HG03097 (cell line): ENCODE results near the gene EDEM3.
A peak's percentile ranks its signal among the peaks of the same experiment; 100 is the strongest.
"Not testable (repeated sequence)": the region's sequence is repeated elsewhere in the genome, so short reads cannot be mapped to it uniquely, and the experiment has no call there.

ENCODE experiments used
- ATAC-seq: cut with Tn5 transposase; IDR thresholded peaks from one replicate; pipeline ENCODE4 v1.9.1; 2021; ENCODE audit not compliant: unreplicated experiment, low FRiP score

Gene EDEM3

GRCh38 chr1:184754476-184755225 lies at the start of gene EDEM3:
Gene EDEM3 (minus strand): TSS chr1:184754858. CDS start chr1:184754646, 212 bp downstream.
- ATAC-seq: peak; percentile 93

- no peak for ATAC-seq
Measured at GRCh38 chr1:184804220-184804619, 49.6 kb upstream of the EDEM3 start.

GRCh38 chr1:184803180-184803492 lies 48.5 kb upstream of the EDEM3 start:
- ATAC-seq: no peak

GRCh38 chr1:184802354-184803179 lies 47.9 kb upstream of the EDEM3 start:
- ATAC-seq: no peak

- no peak for ATAC-seq
Measured at GRCh38 chr1:184801503-184801902, 46.8 kb upstream of the EDEM3 start.

- ATAC-seq: no peak
Measured at GRCh38 chr1:184800876-184801275, 46.2 kb upstream of the EDEM3 start.

GRCh38 chr1:184793967-184794366 lies 39.3 kb upstream of the EDEM3 start:
- ATAC-seq: no peak

GRCh38 chr1:184792450-184792969 lies 37.9 kb upstream of the EDEM3 start:
- no peak for ATAC-seq

- ATAC-seq: no peak
Measured at GRCh38 chr1:184791550-184791900, 36.9 kb upstream of the EDEM3 start.

GRCh38 chr1:184790642-184791549 lies 36.2 kb upstream of the EDEM3 start:
- ATAC-seq: no peak

GRCh38 chr1:184789884-184790283 lies 35.2 kb upstream of the EDEM3 start:
- ATAC-seq: no peak

- no peak for ATAC-seq
Measured at GRCh38 chr1:184788970-184789369, 34.3 kb upstream of the EDEM3 start.

GRCh38 chr1:184785529-184785928 lies 30.9 kb upstream of the EDEM3 start:
- ATAC-seq: no peak

- not testable (repeated sequence) for ATAC-seq
Measured at GRCh38 chr1:184783723-184784122, 29.1 kb upstream of the EDEM3 start.

GRCh38 chr1:184781941-184782340 lies 27.3 kb upstream of the EDEM3 start:
- ATAC-seq: no peak

GRCh38 chr1:184775885-184776284 lies 21.2 kb upstream of the EDEM3 start:
- no peak for ATAC-seq

GRCh38 chr1:184775329-184775728 lies 20.7 kb upstream of the EDEM3 start:
- ATAC-seq: no peak

GRCh38 chr1:184773762-184774320 lies 19.2 kb upstream of the EDEM3 start:
- ATAC-seq: no peak

GRCh38 chr1:184771190-184771691 lies 16.6 kb upstream of the EDEM3 start:
- no peak for ATAC-seq
